Measurements from ENCODE around the gene CHN2.

CHN2 gene

GRCh38 chr7:29197916-29198315 lies 3.3 kb downstream of the CHN2 start:
- ATAC-seq: no peak
- TF ChIP-seq ESRRG (CRISPR knock-in tag; IDR thresholded peaks at IDR 0.05): no peak
- TF ChIP-seq OSR1 (CRISPR knock-in tag; IDR thresholded peaks at IDR 0.05): no peak
- TF ChIP-seq ZNF70 (CRISPR knock-in tag; IDR thresholded peaks at IDR 0.05): no peak
- TF ChIP-seq CSRNP3 (CRISPR knock-in tag; IDR thresholded peaks at IDR 0.05): no peak
- no peak for TF ChIP-seq GLIS3 (CRISPR knock-in tag; IDR thresholded peaks at IDR 0.05)
- no peak for TF ChIP-seq TCF4 (CRISPR knock-in tag; IDR thresholded peaks at IDR 0.05; ENCODE audit: borderline replicate concordance)

- TF ChIP-seq ZFP3 (CRISPR knock-in tag; IDR thresholded peaks at IDR 0.05): no peak
- ATAC-seq: no peak
Measured at GRCh38 chr7:29199776-29200175, 5.2 kb downstream of the CHN2 start.

GRCh38 chr7:29202651-29203069 lies 8.1 kb downstream of the CHN2 start:
- TF ChIP-seq ISL1 (CRISPR knock-in tag; IDR thresholded peaks at IDR 0.05) (no peak), ZNF8 (CRISPR knock-in tag; IDR thresholded peaks at IDR 0.05) (no peak), OSR1 (CRISPR knock-in tag; IDR thresholded peaks at IDR 0.05) (no peak), TSHZ2 (CRISPR knock-in tag; IDR thresholded peaks at IDR 0.05) (no peak), ESRRG (CRISPR knock-in tag; IDR thresholded peaks at IDR 0.05) (no peak), POU6F1 (CRISPR knock-in tag; IDR thresholded peaks at IDR 0.05; ENCODE audit: borderline replicate concordance, low read depth) (no peak), GLIS3 (CRISPR knock-in tag; IDR thresholded peaks at IDR 0.05) (no peak), RARB (CRISPR knock-in tag; IDR thresholded peaks at IDR 0.05) (no peak), PPARA (CRISPR knock-in tag; IDR thresholded peaks at IDR 0.05; ENCODE audit: borderline replicate concordance) (no peak), BACH2 (CRISPR knock-in tag; IDR thresholded peaks at IDR 0.05; ENCODE audit: borderline replicate concordance) (no peak), ZC3H10 (CRISPR knock-in tag; IDR thresholded peaks at IDR 0.05) (no peak), CREB5 (CRISPR knock-in tag; IDR thresholded peaks at IDR 0.05; ENCODE audit: low read depth) (no peak), CSRNP3 (CRISPR knock-in tag; IDR thresholded peaks at IDR 0.05) (no peak), TOX (CRISPR knock-in tag; IDR thresholded peaks at IDR 0.05; ENCODE audit: borderline replicate concordance) (no peak), CSDC2 (CRISPR knock-in tag; IDR thresholded peaks at IDR 0.05) (no peak), TCF4 (CRISPR knock-in tag; IDR thresholded peaks at IDR 0.05; ENCODE audit: borderline replicate concordance) (no peak), SNAI2 (CRISPR knock-in tag; IDR thresholded peaks at IDR 0.05) (no peak)
- no peak for ATAC-seq

- ATAC-seq: no peak
- no peak for TF ChIP-seq CSRNP3 (CRISPR knock-in tag; IDR thresholded peaks at IDR 0.05)
- no peak for TF ChIP-seq PATZ1 (CRISPR knock-in tag; IDR thresholded peaks at IDR 0.05; ENCODE audit: borderline replicate concordance)
- TF ChIP-seq OSR1 (CRISPR knock-in tag; IDR thresholded peaks at IDR 0.05): no peak
- TF ChIP-seq POU6F1 (CRISPR knock-in tag; IDR thresholded peaks at IDR 0.05; ENCODE audit: borderline replicate concordance, low read depth): no peak
- TF ChIP-seq ZFP3 (CRISPR knock-in tag; IDR thresholded peaks at IDR 0.05): no peak
- TF ChIP-seq RARB (CRISPR knock-in tag; IDR thresholded peaks at IDR 0.05): no peak
- TF ChIP-seq BACH2 (CRISPR knock-in tag; IDR thresholded peaks at IDR 0.05; ENCODE audit: borderline replicate concordance): no peak
- no peak for TF ChIP-seq CSDC2 (CRISPR knock-in tag; IDR thresholded peaks at IDR 0.05)
- no peak for TF ChIP-seq ZFP30 (CRISPR knock-in tag; IDR thresholded peaks at IDR 0.05)
Measured at GRCh38 chr7:29204491-29205272, 10.1 kb downstream of the CHN2 start.

Measured in SK-N-SH treated with all-trans-retinoic acid at 6 μM for 48 hours (cell line).